ENCODE measurements around the gene MYO1F.
A peak's percentile ranks its signal among the peaks of the same experiment; 100 is the strongest.

DNA sequence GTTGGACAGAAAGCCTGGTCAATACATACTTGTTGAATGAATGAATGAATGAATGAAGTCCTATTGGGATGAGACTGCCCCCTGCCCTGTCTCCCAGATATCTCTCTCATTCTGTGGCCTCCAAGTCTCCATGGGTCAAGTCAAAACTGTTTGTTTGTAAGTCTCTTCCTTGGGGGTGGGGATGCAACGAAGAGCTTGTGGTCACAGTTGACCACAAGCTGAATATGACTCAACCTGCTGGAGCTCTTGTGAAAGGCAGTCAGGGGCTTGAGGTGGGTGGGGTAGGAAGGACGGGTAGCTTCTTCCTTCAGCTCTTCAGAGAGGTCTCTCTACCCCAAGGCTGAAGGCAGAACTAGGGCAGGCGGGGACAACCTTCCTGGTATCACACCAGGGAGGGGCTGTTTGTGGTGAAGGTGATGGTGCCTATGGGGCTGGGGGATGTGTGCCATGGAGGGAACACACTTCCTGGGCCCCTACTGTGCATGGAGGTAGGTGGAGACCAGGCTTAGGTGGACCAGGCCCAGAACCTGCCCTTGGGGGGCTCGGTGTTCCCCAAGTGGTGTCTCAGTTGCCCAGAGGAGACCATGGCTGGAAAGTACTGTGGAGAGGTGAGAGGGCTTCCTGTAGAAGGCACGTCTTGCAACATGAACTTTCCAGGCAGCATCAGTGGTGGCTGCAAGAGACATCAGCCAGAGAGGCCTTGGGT is 8.0 kb downstream of the MYO1F start:
- TF ChIP-seq, protein P1, sequence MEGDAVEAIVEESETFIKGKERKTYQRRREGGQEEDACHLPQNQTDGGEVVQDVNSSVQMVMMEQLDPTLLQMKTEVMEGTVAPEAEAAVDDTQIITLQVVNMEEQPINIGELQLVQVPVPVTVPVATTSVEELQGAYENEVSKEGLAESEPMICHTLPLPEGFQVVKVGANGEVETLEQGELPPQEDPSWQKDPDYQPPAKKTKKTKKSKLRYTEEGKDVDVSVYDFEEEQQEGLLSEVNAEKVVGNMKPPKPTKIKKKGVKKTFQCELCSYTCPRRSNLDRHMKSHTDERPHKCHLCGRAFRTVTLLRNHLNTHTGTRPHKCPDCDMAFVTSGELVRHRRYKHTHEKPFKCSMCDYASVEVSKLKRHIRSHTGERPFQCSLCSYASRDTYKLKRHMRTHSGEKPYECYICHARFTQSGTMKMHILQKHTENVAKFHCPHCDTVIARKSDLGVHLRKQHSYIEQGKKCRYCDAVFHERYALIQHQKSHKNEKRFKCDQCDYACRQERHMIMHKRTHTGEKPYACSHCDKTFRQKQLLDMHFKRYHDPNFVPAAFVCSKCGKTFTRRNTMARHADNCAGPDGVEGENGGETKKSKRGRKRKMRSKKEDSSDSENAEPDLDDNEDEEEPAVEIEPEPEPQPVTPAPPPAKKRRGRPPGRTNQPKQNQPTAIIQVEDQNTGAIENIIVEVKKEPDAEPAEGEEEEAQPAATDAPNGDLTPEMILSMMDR (IDR thresholded peaks at IDR 0.05), result no peak
- TF ChIP-seq POLR2A (IDR thresholded peaks at IDR 0.05), result peak in 1 of 3 donors; percentile 13
